HG03575 (cell line): ENCODE measurements around the gene SAMD4B.

Experiments used
- ATAC-seq: cut with Tn5 transposase; IDR thresholded peaks from one replicate; pipeline ENCODE4 v1.9.1; 2021; ENCODE audit not compliant: unreplicated experiment, insufficient number of reproducible peaks, low FRiP score; ENCODE audit errors: extremely low read depth

The SAMD4B gene

DNA sequence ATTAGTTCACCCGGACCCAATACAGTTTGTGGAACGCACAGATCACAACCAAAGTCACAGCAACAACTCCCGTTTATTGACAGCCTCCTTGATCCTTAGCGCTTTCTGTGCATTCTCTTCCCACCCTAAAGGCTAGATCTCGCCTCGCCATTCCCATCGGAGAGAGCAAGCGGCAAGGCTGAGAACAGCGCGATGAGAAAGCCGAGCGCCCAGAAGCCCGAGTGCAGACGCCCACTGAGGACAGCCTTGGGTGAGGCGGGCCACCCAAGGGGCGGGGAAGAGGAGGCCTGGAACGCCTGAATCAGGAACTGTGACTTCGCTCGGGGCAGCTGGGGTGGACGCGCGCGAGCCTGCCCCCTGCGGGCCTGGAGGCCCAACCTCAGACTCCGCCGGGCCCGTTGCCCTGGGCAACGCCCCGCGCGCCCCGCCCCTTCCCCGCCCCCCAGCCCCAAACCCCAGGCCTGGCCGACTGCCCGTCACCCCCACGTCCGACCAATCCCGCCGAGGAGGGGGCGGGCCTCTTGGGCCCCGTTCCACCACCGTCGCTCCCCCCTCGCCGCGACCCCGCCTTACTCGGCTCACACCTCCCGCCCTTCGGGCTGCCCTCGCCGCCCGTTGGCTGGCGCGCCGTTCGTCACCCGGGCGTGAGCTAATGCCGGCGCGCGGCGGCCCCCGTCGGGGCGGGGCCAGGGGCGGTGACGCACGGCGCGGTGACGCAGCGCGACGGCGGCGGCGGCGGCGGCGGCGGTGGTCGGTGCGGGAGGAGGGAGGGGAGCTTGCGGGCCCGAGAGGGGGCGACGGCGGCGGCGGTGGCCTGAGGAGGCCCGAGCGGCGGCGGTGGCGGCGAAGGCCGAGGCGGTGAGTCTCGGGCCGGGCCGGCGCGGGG lies at the start of gene SAMD4B:
Gene SAMD4B, plus strand, starts transcription at position 703 of the 886 bp plus-strand sequence. CDS start 14,473 bp downstream, outside the sequence.
- ATAC-seq, result peak; percentile 67

DNA sequence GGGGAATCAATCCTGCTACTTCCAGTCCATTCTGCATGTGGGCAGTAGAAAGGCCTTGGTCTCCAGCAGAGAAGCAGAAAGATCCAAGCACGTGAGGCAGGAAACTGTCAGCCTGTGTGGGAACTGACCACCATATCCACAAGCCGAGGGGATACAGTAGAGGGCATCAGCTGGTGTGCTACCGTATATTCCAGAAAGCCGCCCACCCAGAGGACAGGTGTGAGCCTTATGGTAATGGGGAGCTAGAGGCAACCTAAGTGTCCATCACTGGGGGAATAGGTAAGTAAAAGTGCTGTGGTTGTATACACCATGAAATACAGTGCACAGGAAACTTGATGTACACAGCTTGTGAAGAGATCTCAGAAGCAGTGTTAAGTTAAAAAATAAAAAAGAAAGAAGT lies 48.8 kb upstream of the SAMD4B start:
- no peak for ATAC-seq

GRCh38 chr19:39296055-39296645 lies 46.1 kb upstream of the SAMD4B start, which contains the start of gene IFNL1:
TSS of gene IFNL1 (plus strand) at chr19:39296407. CDS start at chr19:39296422, 15 bp downstream.
- no peak for ATAC-seq

GRCh38 chr19:39296906-39297305 lies 45.3 kb upstream of the SAMD4B start:
- no peak for ATAC-seq

- ATAC-seq, result no peak
These were observed 44.1 kb upstream of the SAMD4B start for GRCh38 chr19:39297931-39298634.

DNA sequence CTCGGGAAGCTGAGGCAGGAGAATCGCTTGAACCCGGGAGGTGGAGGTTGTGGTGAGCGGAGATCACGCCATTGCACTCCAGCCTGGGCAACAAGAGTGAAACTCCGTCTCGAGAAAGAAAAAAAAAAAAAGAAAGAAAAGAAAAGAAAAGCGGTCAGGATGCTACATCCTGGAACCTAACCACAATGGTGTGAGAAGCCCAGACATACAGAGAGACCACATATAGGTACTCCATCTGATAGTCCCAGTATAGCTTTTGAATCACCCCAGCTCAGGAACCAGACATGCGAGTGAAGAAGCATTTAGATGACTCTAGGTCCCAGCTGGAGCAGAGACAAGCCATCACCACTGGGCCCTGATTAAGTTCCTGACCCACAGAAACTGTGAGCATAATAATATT lies 42.8 kb upstream of the SAMD4B start:
- ATAC-seq, result no peak

DNA sequence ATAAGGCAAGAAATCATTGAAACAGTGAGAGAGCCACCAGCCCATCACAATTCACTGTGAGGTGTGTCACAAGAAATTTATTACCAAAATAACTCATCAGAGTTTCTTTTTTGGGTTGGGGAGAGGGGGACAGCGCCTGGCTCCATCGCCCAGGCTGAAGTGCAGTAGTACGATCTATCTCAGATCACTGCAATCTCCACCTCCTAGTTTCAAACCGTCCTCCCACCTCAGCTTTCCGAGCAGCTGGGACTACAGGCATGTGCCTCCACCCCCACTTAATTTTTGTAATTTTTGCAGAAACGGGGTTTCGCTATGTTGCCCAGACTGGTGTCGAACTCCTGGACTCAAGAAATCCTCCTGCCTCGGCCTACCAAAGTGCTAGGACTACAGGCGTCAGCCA lies 42.4 kb upstream of the SAMD4B start:
- ATAC-seq, result no peak

DNA sequence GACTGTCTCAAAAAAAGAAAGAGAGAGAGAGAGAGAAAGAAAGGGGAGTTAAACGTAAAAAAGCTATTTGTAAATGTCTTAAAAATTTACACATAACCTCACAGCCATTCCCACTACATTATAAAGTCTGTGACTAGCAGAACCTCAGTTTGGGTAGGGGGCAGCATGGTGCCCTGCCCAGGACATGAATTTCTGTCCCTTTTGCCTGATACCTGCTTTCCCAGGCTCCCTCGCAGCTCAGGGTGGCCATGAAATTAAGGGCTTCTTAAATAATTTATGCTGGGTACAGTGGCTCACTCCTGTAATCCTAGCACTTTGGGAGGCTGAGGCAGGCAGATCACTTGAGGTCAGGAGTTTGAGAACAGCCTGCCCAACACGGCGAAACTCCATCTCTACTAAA lies 41.2 kb upstream of the SAMD4B start:
- no peak for ATAC-seq

DNA sequence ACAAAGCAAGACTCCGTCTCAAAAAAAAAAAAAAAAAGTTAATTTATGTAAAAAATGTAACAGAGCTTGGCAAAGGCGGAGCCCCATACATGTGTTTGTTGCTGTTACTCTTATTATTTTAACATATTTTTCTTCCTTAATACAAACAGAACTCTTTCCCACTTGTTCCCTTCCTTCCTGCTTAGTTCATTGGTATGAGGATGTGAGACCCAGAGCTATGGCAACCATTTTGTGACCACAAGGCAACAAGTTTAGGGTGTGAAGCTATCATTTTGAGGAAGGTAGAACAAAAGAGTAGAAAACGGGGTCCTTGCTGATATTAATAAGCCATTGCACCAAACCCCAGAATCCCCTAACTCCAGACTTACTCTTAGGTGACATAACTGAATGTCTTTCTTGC lies 40.7 kb upstream of the SAMD4B start:
- ATAC-seq, result no peak

GRCh38 chr19:39303373-39304184 lies 38.6 kb upstream of the SAMD4B start:
- ATAC-seq, result no peak

GRCh38 chr19:39304185-39304513 lies 38.1 kb upstream of the SAMD4B start:
- ATAC-seq, result no peak

DNA sequence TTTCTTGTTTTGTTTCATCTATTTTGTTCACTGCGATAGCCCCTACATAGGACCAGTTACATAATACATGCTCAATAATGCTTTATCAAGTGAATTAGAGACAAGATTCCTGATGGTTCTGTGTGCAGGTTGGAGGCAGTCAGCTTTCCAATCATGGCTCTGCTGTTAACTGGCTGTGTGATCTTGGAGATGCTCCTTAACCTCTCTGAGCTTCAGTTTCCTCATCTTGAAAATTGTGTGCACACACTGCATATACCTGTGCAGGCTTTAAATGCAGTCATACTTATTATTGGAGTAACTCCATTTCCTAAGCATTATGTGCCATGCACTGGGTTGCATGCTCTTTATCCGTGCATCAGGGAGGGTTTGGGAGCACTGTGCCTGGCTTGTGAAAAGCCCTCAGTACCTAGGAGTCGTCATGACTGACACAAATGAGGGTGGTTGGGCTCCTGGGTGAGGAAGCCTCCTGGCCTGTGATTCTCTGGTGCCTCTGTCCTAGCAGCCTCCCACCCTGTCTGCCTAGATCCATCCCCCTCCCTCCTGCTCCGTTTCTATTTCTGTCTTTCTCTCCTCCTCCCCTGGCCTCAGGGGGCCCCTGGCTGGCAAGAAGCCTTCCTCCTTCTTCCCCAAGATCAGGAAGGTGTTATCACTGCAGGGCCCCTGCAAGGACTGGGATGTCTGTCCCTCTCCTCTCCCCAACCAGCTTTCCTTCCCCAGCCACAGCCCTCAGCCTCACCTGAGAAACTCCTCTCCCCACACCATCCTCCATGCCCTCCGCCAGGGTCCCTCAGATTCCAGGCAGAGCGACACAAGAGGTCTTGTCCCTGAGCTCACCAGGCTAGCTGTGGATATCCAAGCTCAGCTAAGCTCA lies 37.3 kb upstream of the SAMD4B start:
- ATAC-seq, result no peak

- ATAC-seq, result no peak
These were observed 36.1 kb upstream of the SAMD4B start for GRCh38 chr19:39306075-39306474.

- ATAC-seq, result no peak
These were observed 35.0 kb upstream of the SAMD4B start for GRCh38 chr19:39307046-39307821.

- ATAC-seq, result no peak
These were observed 34.2 kb upstream of the SAMD4B start for GRCh38 chr19:39307822-39308530.

GRCh38 chr19:39308531-39309304 lies 33.5 kb upstream of the SAMD4B start:
- no peak for ATAC-seq
